K562 (cell line): Measurements from ENCODE around the gene AP2A2. TPM values are rescaled to one million over a fixed set of nuclear protein-coding genes. Genes with fewer than 3 reads are reported as not detected.

ENCODE experiments used
- ARID3B ChIP-seq: fragments of 250-450 bp; sonication (Bioruptor Pico); IDR thresholded peaks from 2 replicates; pipeline ENCODE4 v1.4.0; 2020; ENCODE audit warnings: borderline replicate concordance
- HMG20A ChIP-seq: fragments of 450-650 bp; formaldehyde crosslinking; conservative IDR thresholded peaks from 2 replicates; pipeline ENCODE4 v1.4.0; 2020; ENCODE audit warnings: mild to moderate bottlenecking, mixed read lengths
- MBD2 ChIP-seq: sonication (generic); IDR thresholded peaks from 2 replicates; pipeline ENCODE4 v1.6.1; 2016; ENCODE audit warnings: low read depth, borderline replicate concordance
- NKRF ChIP-seq: fragments of 450-650 bp; IDR thresholded peaks from 2 replicates; pipeline ENCODE4 v1.6.1; 2016; ENCODE audit warnings: borderline replicate concordance
- PCBP1 ChIP-seq: fragments of 200-400 bp; formaldehyde crosslinking; IDR thresholded peaks from 2 replicates; pipeline ENCODE4 v1.6.1; 2018; ENCODE audit warnings: mild to moderate bottlenecking, low read depth, low read length; ENCODE audit not compliant: poor library complexity, severe bottlenecking
- RAD51 ChIP-seq: fragments of 450-650 bp; IDR thresholded peaks from 2 replicates; pipeline ENCODE4 v1.7.1; 2016; ENCODE audit warnings: low read depth, mild to moderate bottlenecking, borderline replicate concordance
- RFX7 ChIP-seq: fragments of 250-450 bp; sonication (Bioruptor Pico); IDR thresholded peaks from 2 replicates; pipeline ENCODE4 v1.5.1; 2021; ENCODE audit warnings: mild to moderate bottlenecking
- RNF2 ChIP-seq: sonication (generic); IDR thresholded peaks from 2 replicates; pipeline ENCODE4 v1.6.1; 2016
- SNRNP70 ChIP-seq: fragments of 200-400 bp; formaldehyde crosslinking; optimal IDR thresholded peaks from 2 replicates; pipeline ENCODE3; 2017; ENCODE audit warnings: low read depth, low read length
- TCF3 ChIP-seq: sonication (generic); formaldehyde crosslinking; IDR thresholded peaks from 2 replicates; pipeline ENCODE4 v1.4.0; 2020; ENCODE audit warnings: mild to moderate bottlenecking, missing genetic modification reagents
- U2AF2 ChIP-seq: fragments of 200-400 bp; formaldehyde crosslinking; optimal IDR thresholded peaks from 2 replicates; pipeline ENCODE3; 2017; ENCODE audit warnings: low read depth, mild to moderate bottlenecking, low read length
- polyA plus RNA-seq, 8 experiments: library from polyadenylated mRNA; depleted of rRNA in 4 of 8; stranded (reverse) in 5 of 8; unstranded in 3 of 8; fragments of >200 nt; fragmentation: Nextera tagmentation in 2 of 8; fragmentation: Illumina TruSeq in 1 of 8; extraction: Ambion mirVana in 2 of 8; extraction: Trizol in 1 of 8; gene quantifications; 2 replicates each; pipeline versions ENCODE4 v1.2.1 to v1.2.3, GENCODE V29; 2011 to 2014; ENCODE audit warnings: inconsistent platforms in 1 of 8, missing spikeins in 1 of 8
- total RNA-seq, 7 experiments: library from RNA; depleted of rRNA in 6 of 7; stranded (reverse); fragments of >200 nt in 6 of 7; fragmentation: Illumina TruSeq in 2 of 7; extraction: Trizol in 2 of 7; gene quantifications; 2 replicates each; pipeline versions ENCODE4 v1.2.1 to v1.2.3, GENCODE V29; 2011 to 2021; ENCODE audit warnings: low replicate concordance in 1 of 7
- TF ChIP-seq, protein P1 (sequence below): fragments of 450-650 bp; IDR thresholded peaks from 2 replicates; pipeline ENCODE4 v1.6.1; 2016; ENCODE audit warnings: low read depth
- TF ChIP-seq, protein P2 (sequence below), 3 experiments: IDR thresholded peaks in 2 of 3; conservative IDR thresholded peaks in 1 of 3; 2 replicates each; pipeline ENCODE4 v1.5.1; 2011 to 2012; ENCODE audit warnings: low read length in 3 of 3, mild to moderate bottlenecking in 3 of 3, control low read depth in 2 of 3, improper control_type of control experiment in 1 of 3, inconsistent platforms in 1 of 3, low read depth in 1 of 3, mixed read lengths in 1 of 3, moderate library complexity in 1 of 3; ENCODE audit not compliant: insufficient read depth in 2 of 3

AP2A2 gene
- total and polyA plus RNA-seq, 9 of the 15 experiments (the other 6 are each of a cell fraction or from before 2014, with no cell fraction given), result 0.69 to 41.7 (median 15.2) TPM

GRCh38 chr11:904380-904779 lies 21.3 kb upstream of the AP2A2 start (continued):
- no peak for TF ChIP-seq MBD2
- no peak for TF ChIP-seq HMG20A (CRISPR knock-in tag)
- TF ChIP-seq RFX7 (CRISPR knock-in tag), result no peak
- TF ChIP-seq, protein P1, sequence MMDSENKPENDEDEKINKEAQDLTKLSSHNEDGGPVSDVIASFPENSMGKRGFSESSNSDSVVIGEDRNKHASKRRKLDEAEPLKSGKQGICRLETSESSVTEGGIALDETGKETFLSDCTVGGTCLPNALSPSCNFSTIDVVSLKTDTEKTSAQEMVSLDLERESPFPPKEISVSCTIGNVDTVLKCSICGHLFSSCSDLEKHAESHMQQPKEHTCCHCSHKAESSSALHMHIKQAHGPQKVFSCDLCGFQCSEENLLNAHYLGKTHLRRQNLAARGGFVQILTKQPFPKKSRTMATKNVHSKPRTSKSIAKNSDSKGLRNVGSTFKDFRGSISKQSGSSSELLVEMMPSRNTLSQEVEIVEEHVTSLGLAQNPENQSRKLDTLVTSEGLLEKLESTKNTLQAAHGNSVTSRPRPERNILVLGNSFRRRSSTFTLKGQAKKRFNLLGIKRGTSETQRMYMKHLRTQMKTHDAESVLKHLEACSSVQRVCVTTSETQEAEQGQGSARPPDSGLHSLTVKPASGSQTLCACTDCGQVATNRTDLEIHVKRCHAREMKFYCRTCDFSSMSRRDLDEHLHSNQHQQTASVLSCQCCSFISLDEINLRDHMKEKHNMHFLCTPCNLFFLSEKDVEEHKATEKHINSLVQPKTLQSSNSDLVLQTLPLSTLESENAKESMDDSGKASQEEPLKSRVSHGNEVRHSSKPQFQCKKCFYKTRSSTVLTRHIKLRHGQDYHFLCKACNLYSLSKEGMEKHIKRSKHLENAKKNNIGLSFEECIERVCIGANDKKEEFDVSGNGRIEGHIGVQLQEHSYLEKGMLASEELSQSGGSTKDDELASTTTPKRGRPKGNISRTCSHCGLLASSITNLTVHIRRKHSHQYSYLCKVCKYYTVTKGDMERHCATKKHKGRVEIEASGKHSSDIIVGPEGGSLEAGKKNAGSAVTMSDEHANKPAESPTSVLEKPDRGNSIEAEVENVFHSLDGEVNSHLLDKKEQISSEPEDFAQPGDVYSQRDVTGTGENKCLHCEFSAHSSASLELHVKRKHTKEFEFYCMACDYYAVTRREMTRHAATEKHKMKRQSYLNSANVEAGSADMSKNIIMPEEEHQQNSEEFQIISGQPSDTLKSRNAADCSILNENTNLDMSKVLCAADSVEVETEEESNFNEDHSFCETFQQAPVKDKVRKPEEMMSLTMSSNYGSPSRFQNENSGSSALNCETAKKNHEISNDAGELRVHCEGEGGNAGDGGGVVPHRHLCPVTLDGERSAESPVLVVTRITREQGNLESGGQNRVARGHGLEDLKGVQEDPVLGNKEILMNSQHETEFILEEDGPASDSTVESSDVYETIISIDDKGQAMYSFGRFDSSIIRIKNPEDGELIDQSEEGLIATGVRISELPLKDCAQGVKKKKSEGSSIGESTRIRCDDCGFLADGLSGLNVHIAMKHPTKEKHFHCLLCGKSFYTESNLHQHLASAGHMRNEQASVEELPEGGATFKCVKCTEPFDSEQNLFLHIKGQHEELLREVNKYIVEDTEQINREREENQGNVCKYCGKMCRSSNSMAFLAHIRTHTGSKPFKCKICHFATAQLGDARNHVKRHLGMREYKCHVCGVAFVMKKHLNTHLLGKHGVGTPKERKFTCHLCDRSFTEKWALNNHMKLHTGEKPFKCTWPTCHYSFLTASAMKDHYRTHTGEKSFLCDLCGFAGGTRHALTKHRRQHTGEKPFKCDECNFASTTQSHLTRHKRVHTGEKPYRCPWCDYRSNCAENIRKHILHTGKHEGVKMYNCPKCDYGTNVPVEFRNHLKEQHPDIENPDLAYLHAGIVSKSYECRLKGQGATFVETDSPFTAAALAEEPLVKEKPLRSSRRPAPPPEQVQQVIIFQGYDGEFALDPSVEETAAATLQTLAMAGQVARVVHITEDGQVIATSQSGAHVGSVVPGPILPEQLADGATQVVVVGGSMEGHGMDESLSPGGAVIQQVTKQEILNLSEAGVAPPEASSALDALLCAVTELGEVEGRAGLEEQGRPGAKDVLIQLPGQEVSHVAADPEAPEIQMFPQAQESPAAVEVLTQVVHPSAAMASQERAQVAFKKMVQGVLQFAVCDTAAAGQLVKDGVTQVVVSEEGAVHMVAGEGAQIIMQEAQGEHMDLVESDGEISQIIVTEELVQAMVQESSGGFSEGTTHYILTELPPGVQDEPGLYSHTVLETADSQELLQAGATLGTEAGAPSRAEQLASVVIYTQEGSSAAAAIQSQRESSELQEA, result no peak
- no peak for TF ChIP-seq PCBP1
- no peak for TF ChIP-seq TCF3 (CRISPR knock-in tag)
- no peak for TF ChIP-seq NKRF
- no peak for TF ChIP-seq SNRNP70
- TF ChIP-seq ARID3B (CRISPR knock-in tag), result no peak
- no peak for TF ChIP-seq RAD51
- TF ChIP-seq RNF2, result no peak
- TF ChIP-seq, protein P2, sequence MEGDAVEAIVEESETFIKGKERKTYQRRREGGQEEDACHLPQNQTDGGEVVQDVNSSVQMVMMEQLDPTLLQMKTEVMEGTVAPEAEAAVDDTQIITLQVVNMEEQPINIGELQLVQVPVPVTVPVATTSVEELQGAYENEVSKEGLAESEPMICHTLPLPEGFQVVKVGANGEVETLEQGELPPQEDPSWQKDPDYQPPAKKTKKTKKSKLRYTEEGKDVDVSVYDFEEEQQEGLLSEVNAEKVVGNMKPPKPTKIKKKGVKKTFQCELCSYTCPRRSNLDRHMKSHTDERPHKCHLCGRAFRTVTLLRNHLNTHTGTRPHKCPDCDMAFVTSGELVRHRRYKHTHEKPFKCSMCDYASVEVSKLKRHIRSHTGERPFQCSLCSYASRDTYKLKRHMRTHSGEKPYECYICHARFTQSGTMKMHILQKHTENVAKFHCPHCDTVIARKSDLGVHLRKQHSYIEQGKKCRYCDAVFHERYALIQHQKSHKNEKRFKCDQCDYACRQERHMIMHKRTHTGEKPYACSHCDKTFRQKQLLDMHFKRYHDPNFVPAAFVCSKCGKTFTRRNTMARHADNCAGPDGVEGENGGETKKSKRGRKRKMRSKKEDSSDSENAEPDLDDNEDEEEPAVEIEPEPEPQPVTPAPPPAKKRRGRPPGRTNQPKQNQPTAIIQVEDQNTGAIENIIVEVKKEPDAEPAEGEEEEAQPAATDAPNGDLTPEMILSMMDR (IDR thresholded peaks at IDR 0.05 in 2 of 3, conservative IDR thresholded peaks at IDR 0.05 in 1 of 3; ENCODE audit: insufficient read depth in 2 of 3, low read depth in 1 of 3, low read length in 3 of 3), result no peak
- no peak for TF ChIP-seq U2AF2
